Left cardiac atrium (tissue), 4 donors: Measurements from ENCODE around the gene CWC22. TPM values are rescaled to one million over a fixed set of nuclear protein-coding genes. Genes with fewer than 3 reads are reported as not detected.

Experiments
- ATAC-seq, 2 donors: fragments of 200-7000 bp; cut with Tn5 transposase; one replicate each; pipeline ENCODE4 v1.9.1; 2020; ENCODE audit warnings: mild to moderate bottlenecking in 2 of 2, moderate library complexity in 2 of 2
- DNase-seq: peaks from one replicate; pipeline ENCODE4 v3.0.0-alpha.2; 2020
- intact Hi-C, 2 donors: fragments of 100-400 bp; cut with DNase I; formaldehyde crosslinking; loops; one replicate each; pipeline versions ENCODE4 v1.14.1 to v1.15.1; 2022 to 2023
- total RNA-seq, 2 donors: library from RNA; stranded (reverse); fragmentation: NEBNext Ultra II Directional; extraction: Animal tissue kit (Norgen Biotek cat#: 25700); gene quantifications; one replicate each; pipeline ENCODE4 v1.2.1, GENCODE V29; 2021
- donor health status: DM: no; HTN: yes; CAD: no.
- donor health status: DM: no; HTN: yes; CAD: no; lungs with severe emphysema.
- donor health status: DM: yes; HTN: yes; CAD: no.
- donor health status: Dilated cardiomyopathy.

Gene CWC22
- total RNA-seq, 2 donors from 2014 or later: 13.7 to 14.7 TPM

GRCh38 chr2:179915395-179915992 is 91.6 kb downstream of the CWC22 start:
- DNase-seq: no peak
- intact Hi-C loops: no loop called here

GRCh38 chr2:179913809-179914208 is 93.3 kb downstream of the CWC22 start:
- DNase-seq (no peak), ATAC-seq (no peak)
- intact Hi-C loops: no loop called here

More at GRCh38 chr2:179915395-179915992, 91.6 kb downstream of the CWC22 start:
- no peak for ATAC-seq

- no peak for ATAC-seq
- DNase-seq: no peak
- intact Hi-C loops: no loop called here
These were observed 95.5 kb downstream of the CWC22 start for GRCh38 chr2:179911569-179911968.

GRCh38 chr2:179910735-179911113 is 96.4 kb downstream of the CWC22 start:
- ATAC-seq (no peak), DNase-seq (no peak)

GRCh38 chr2:179909845-179910734 is 97.0 kb downstream of the CWC22 start:
- no peak for ATAC-seq
- no peak for DNase-seq
- intact Hi-C loops: no loop called here

More at GRCh38 chr2:179910735-179911113, 96.4 kb downstream of the CWC22 start:
- intact Hi-C loops: no loop called here

- intact Hi-C loops: no loop called here
- DNase-seq (no peak), ATAC-seq (no peak)
These were observed 106.4 kb downstream of the CWC22 start for GRCh38 chr2:179900655-179901054.

GRCh38 chr2:179899666-179900065 is 107.4 kb downstream of the CWC22 start:
- ATAC-seq: no peak
- intact Hi-C loops: no loop called here
- no peak for DNase-seq

- intact Hi-C loops: no loop called here
- DNase-seq (no peak), ATAC-seq (no peak)
These were observed 108.2 kb downstream of the CWC22 start for GRCh38 chr2:179898873-179899272.

Other genes with a start within 250 kb of the CWC22 start
- 10 to 100 TPM; 14.3 to 36.7 TPM for gene ZNF385B, start 145.7 kb downstream of the CWC22 start, total RNA-seq